Gastrocnemius medialis (tissue), 4 donors: Measurements from ENCODE around the gene METTL15.

ENCODE experiments used
- CTCF ChIP-seq, 5 experiments: fragments of 450-650 bp in 3 of 5; fragments of 200-600 bp in 2 of 5; sonication (generic) in 2 of 5; IDR thresholded peaks in 4 of 5; conservative IDR thresholded peaks in 1 of 5; 1 replicate in 4 of 5; 2 replicates in 1 of 5; pipeline ENCODE4 v1.5.1; 2016 to 2019; ENCODE audit warnings: antibody characterized with exemption in 5 of 5, mild to moderate bottlenecking in 3 of 5, moderate library complexity in 3 of 5
- POLR2A ChIP-seq, 2 donors: fragments of 450-650 bp; IDR thresholded peaks; one replicate each; pipeline ENCODE4 v1.6.1; 2017; ENCODE audit warnings: antibody characterized with exemption in 2 of 2, mild to moderate bottlenecking in 2 of 2, moderate library complexity in 2 of 2

DNA sequence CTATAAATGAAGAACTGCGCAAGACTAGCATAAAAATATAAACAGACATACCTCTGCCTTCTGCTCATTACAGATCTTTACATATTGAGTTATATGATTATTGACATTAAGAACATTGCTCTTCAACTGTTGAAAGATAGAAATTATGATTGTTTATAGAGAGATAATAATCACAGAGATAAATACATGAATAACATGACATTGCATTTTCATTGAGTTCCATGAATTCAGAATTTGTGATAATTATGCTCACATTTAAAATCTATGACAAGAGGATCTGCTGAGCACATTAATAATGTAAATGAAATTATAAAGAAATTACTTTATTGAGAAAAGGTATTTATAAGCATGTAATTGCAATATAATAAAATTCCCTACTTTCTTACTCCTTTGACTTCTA lies 25.1 kb upstream of the METTL15 start:
- TF ChIP-seq CTCF (IDR thresholded peaks at IDR 0.05 in 4 of 5, conservative IDR thresholded peaks at IDR 0.05 in 1 of 5) (no peak), POLR2A (IDR thresholded peaks at IDR 0.05) (no peak)
